H1 (cell line): ENCODE data around the gene EPHB1. TPM values are rescaled to one million over a fixed set of nuclear protein-coding genes. Genes with fewer than 3 reads are reported as not detected.

Experiments used
- CTCF ChIA-PET: fragments of 300-600 bp; sonication (Branson Sonifier 250); formaldehyde crosslinking; loops from one replicate; lab custom pipeline; 2021; ENCODE audit not compliant: partially characterized antibody; lab: Charles Lee
- POLR2A ChIA-PET: fragments of 300-600 bp; sonication (Branson Sonifier 250); formaldehyde crosslinking; loops from one replicate; lab custom pipeline; 2021; ENCODE audit warnings: inconsistent platforms; ENCODE audit not compliant: partially characterized antibody; lab: Charles Lee
- DNase-seq, 2 experiments: peaks; one replicate each; pipeline versions ENCODE4 v3.0.0 to v3.0.0-alpha.2; 2010 to 2022; ENCODE audit warnings: low spot score in 2 of 2, low read depth in 1 of 2, mixed read lengths in 1 of 2
- FAIRE-seq: peaks from 2 replicates; lab custom pipeline; 2011; peaks lifted over from hg19 to GRCh38; lab: Jason Lieb, UNC
- H2AFZ ChIP-seq: 2 replicates; pipeline ENCODE4 v1.8.1; 2012; ENCODE audit warnings: low read length, inconsistent platforms
- H2AK5ac ChIP-seq: 2 replicates; pipeline ENCODE4 v1.6.1; 2013; ENCODE audit warnings: low read depth, low read length
- H2BK120ac ChIP-seq: replicated peaks from 2 replicates; pipeline ENCODE3; 2013; ENCODE audit warnings: low read depth, low read length, inconsistent platforms
- H2BK12ac ChIP-seq: 2 replicates; pipeline ENCODE4 v1.6.1; 2013; ENCODE audit warnings: low read depth, low read length
- H2BK15ac ChIP-seq: 2 replicates; pipeline ENCODE4 v1.6.1; 2013; ENCODE audit warnings: low read length
- H2BK20ac ChIP-seq: 2 replicates; pipeline ENCODE4 v1.6.1; 2013; ENCODE audit warnings: low read length
- H2BK5ac ChIP-seq: 2 replicates; pipeline ENCODE4 v1.6.1; 2013; ENCODE audit warnings: low read depth, low read length
- H3K14ac ChIP-seq: 2 replicates; pipeline ENCODE4 v1.6.1; 2013; ENCODE audit warnings: inconsistent platforms; ENCODE audit not compliant: insufficient read length
- H3K18ac ChIP-seq: 2 replicates; pipeline ENCODE4 v1.6.1; 2013; ENCODE audit warnings: low read length; ENCODE audit errors: extremely low read depth
- H3K23ac ChIP-seq: 2 replicates; pipeline ENCODE4 v1.6.1; 2013; ENCODE audit warnings: inconsistent platforms; ENCODE audit not compliant: insufficient read length
- H3K23me2 ChIP-seq: 2 replicates; pipeline ENCODE4 v1.6.1; 2013; ENCODE audit warnings: low read depth, low read length
- H3K27ac ChIP-seq: 2 replicates; pipeline ENCODE4 v1.6.1; 2011; ENCODE audit warnings: low read depth, low read length, inconsistent platforms
- H3K27me3 ChIP-seq, 4 experiments: replicated peaks in 1 of 4; 1 replicate in 1 of 4; 2 replicates in 3 of 4; pipeline versions ENCODE4 v1.6.1 to v1.8.1; 2011 to 2013; ENCODE audit warnings: low read length in 3 of 4, mild to moderate bottlenecking in 3 of 4, inconsistent platforms in 2 of 4, mixed read lengths in 2 of 4, moderate library complexity in 1 of 4; ENCODE audit not compliant: control insufficient read depth in 3 of 4, insufficient read depth in 3 of 4; ENCODE audit errors: extremely low read depth in 1 of 4
- H3K36me3 ChIP-seq, 4 experiments: 2 replicates each; pipeline versions ENCODE4 v1.6.1 to v1.8.1; 2011 to 2013; ENCODE audit warnings: mild to moderate bottlenecking in 4 of 4, low read length in 3 of 4, moderate library complexity in 2 of 4, control low read depth in 1 of 4, inconsistent platforms in 1 of 4; ENCODE audit not compliant: insufficient read depth in 4 of 4, control insufficient read depth in 2 of 4
- H3K4ac ChIP-seq: replicated peaks from 2 replicates; pipeline ENCODE3; 2013; ENCODE audit warnings: low read length, low read depth, mixed read lengths, inconsistent platforms; ENCODE audit not compliant: insufficient read length
- H3K4me1 ChIP-seq, 4 experiments: replicated peaks in 1 of 4; 1 replicate in 1 of 4; 2 replicates in 3 of 4; pipeline versions ENCODE4 v1.6.1 to v1.8.1; 2011 to 2013; ENCODE audit warnings: low read length in 3 of 4, inconsistent platforms in 2 of 4, mixed read lengths in 1 of 4; ENCODE audit not compliant: insufficient read depth in 4 of 4, control insufficient read depth in 3 of 4
- H3K4me2 ChIP-seq, 2 experiments: 2 replicates each; pipeline versions ENCODE4 v1.6.1 to v1.8.1; 2011 to 2013; ENCODE audit warnings: low read depth in 2 of 2, low read length in 2 of 2, control low read depth in 1 of 2, inconsistent platforms in 1 of 2, mild to moderate bottlenecking in 1 of 2; ENCODE audit not compliant: insufficient read depth in 1 of 2
- H3K4me3 ChIP-seq, 4 experiments: fragments of 200-600, 300-600 bp in 1 of 4; sonication (generic), shearing (Covaris generic), sonication (Bioruptor Twin) in 1 of 4; 2 replicates each; pipeline versions ENCODE4 v1.5.1 to v1.8.1; 2011 to 2016; ENCODE audit warnings: low read length in 4 of 4, low read depth in 3 of 4, control low read depth in 2 of 4, inconsistent platforms in 2 of 4, mild to moderate bottlenecking in 2 of 4, mixed read lengths in 1 of 4, moderate library complexity in 1 of 4; ENCODE audit not compliant: insufficient read depth in 2 of 4; ENCODE audit errors: extremely low read depth in 1 of 4
- H3K56ac ChIP-seq: replicated peaks from 2 replicates; pipeline ENCODE3; 2013; ENCODE audit warnings: low read depth, mild to moderate bottlenecking, mixed read lengths, low read length, inconsistent platforms; ENCODE audit not compliant: insufficient read length
- H3K79me1 ChIP-seq: 2 replicates; pipeline ENCODE4 v1.6.1; 2013; ENCODE audit warnings: low read depth, low read length, control low read depth
- H3K79me2 ChIP-seq, 2 experiments: 2 replicates each; pipeline versions ENCODE4 v1.6.1 to v1.8.1; 2012 to 2013; ENCODE audit warnings: low read length in 2 of 2, mild to moderate bottlenecking in 2 of 2, inconsistent platforms in 1 of 2; ENCODE audit not compliant: insufficient read depth in 2 of 2, control insufficient read depth in 1 of 2
- H3K9ac ChIP-seq, 4 experiments: replicated peaks in 1 of 4; 1 replicate in 1 of 4; 2 replicates in 3 of 4; pipeline versions ENCODE4 v1.6.1 to v1.8.1; 2011 to 2013; ENCODE audit warnings: low read depth in 3 of 4, low read length in 3 of 4, control low read depth in 2 of 4, mild to moderate bottlenecking in 2 of 4, moderate library complexity in 2 of 4, inconsistent platforms in 1 of 4; ENCODE audit errors: extremely low read depth in 1 of 4
- H3K9me3 ChIP-seq, 2 experiments: 2 replicates each; pipeline versions ENCODE4 v1.6.1 to v1.8.1; 2012 to 2013; ENCODE audit warnings: mild to moderate bottlenecking in 2 of 2, moderate library complexity in 2 of 2, control low read depth in 1 of 2, inconsistent platforms in 1 of 2, low read depth in 1 of 2, low read length in 1 of 2, mixed read lengths in 1 of 2; ENCODE audit not compliant: insufficient read depth in 2 of 2
- H4K20me1 ChIP-seq, 2 experiments: replicated peaks in 1 of 2; 2 replicates each; pipeline versions ENCODE3 to v1.8.1; 2011 to 2013; ENCODE audit warnings: inconsistent platforms in 2 of 2, low read length in 2 of 2, mild to moderate bottlenecking in 1 of 2; ENCODE audit not compliant: insufficient read depth in 2 of 2, control insufficient read depth in 1 of 2
- H4K5ac ChIP-seq: 2 replicates; pipeline ENCODE4 v1.6.1; 2013; ENCODE audit warnings: low read length, low read depth, mixed read lengths, inconsistent platforms; ENCODE audit not compliant: insufficient read length
- H4K8ac ChIP-seq: 2 replicates; pipeline ENCODE4 v1.8.0; 2013; ENCODE audit warnings: mild to moderate bottlenecking, moderate library complexity, low read length, inconsistent platforms; ENCODE audit not compliant: insufficient read depth; ENCODE audit errors: extremely low read depth
- H4K91ac ChIP-seq: replicated peaks from 2 replicates; pipeline ENCODE3; 2013; ENCODE audit warnings: low read length, mixed read lengths, inconsistent platforms; ENCODE audit not compliant: insufficient read length
- CEBPB ChIP-seq: IDR thresholded peaks from 2 replicates; pipeline ENCODE4 v1.6.1; 2012; ENCODE audit warnings: low read depth, low read length
- JUND ChIP-seq: IDR thresholded peaks from 2 replicates; pipeline ENCODE4 v1.6.1; 2011; ENCODE audit warnings: mild to moderate bottlenecking, improper control_type of control experiment, low read length
- PHF8 ChIP-seq: fragments of 200-600 bp; sonication (generic); conservative IDR thresholded peaks from 2 replicates; pipeline ENCODE4 v1.7.1; 2012; ENCODE audit warnings: low read depth, mild to moderate bottlenecking, inconsistent platforms, low read length, moderate library complexity
- RNF2 ChIP-seq: fragments of 200-900, 300-1000 bp; sonication (generic); IDR thresholded peaks from 2 replicates; pipeline ENCODE4 v1.7.1; 2016; ENCODE audit warnings: borderline replicate concordance, low read depth, mild to moderate bottlenecking, antibody characterized with exemption, low read length; ENCODE audit not compliant: poor library complexity, severe bottlenecking; ENCODE audit errors: missing control alignments
- SIRT6 ChIP-seq: IDR thresholded peaks from one replicate; pipeline ENCODE4 v1.7.1; 2012; ENCODE audit warnings: low read length, inconsistent platforms
- SIX5 ChIP-seq: IDR thresholded peaks from 2 replicates; pipeline ENCODE4 v1.6.1; 2011; ENCODE audit warnings: mild to moderate bottlenecking, low read depth, low read length
- SRF ChIP-seq: IDR thresholded peaks from 2 replicates; pipeline ENCODE4 v1.6.1; 2011; ENCODE audit warnings: mild to moderate bottlenecking, low read depth, low read length, moderate library complexity
- TEAD4 ChIP-seq: IDR thresholded peaks from 2 replicates; pipeline ENCODE4 v1.6.1; 2012; ENCODE audit warnings: low read depth, low read length, inconsistent platforms, mixed read lengths
- WGBS, 2 experiments: shearing (Covaris generic) in 1 of 2; methylation state at CpG; one replicate each; pipeline versions ENCODE4 v1.1.6 to v1.1.7; 2013 to 2015; ENCODE audit warnings: low lambda C conversion rate in 2 of 2, mixed read lengths in 2 of 2, inconsistent platforms in 1 of 2, low coverage in 1 of 2, missing lambda C conversion rate in 1 of 2; ENCODE audit not compliant: insufficient replicate concordance in 2 of 2, insufficient coverage in 1 of 2, insufficient read length in 1 of 2; ENCODE audit errors: extremely low coverage in 1 of 2, missing lambda C conversion rate in 1 of 2; 5-methylcytosine and 5-hydroxymethylcytosine counted together
- polyA plus RNA-seq, 7 experiments: library from polyadenylated mRNA; depleted of rRNA in 3 of 7; stranded (reverse) in 5 of 7; unstranded in 2 of 7; fragments of >200 nt in 5 of 7; fragments of 200-250 nt in 2 of 7; gene quantifications; 1 replicate in 5 of 7; 2 replicates in 1 of 7; 4 replicates in 1 of 7; pipeline versions ENCODE4 v1.2.1 to v1.2.3, GENCODE V29; 2011 to 2013; ENCODE audit warnings: missing spikeins in 2 of 7, mixed read lengths in 2 of 7
- total RNA-seq: library from RNA; stranded (reverse); fragmentation: NEBNext Ultra II Directional; extraction: Animal tissue kit (Norgen Biotek cat#: 25700); gene quantifications from 2 replicates; pipeline ENCODE4 v1.2.1, GENCODE V29; 2021

EPHB1 gene
- total and polyA plus RNA-seq, 2 of the 8 experiments (the other 6 are each of a cell fraction or from before 2014, with no cell fraction given): 3.5 to 5.9 TPM

DNA sequence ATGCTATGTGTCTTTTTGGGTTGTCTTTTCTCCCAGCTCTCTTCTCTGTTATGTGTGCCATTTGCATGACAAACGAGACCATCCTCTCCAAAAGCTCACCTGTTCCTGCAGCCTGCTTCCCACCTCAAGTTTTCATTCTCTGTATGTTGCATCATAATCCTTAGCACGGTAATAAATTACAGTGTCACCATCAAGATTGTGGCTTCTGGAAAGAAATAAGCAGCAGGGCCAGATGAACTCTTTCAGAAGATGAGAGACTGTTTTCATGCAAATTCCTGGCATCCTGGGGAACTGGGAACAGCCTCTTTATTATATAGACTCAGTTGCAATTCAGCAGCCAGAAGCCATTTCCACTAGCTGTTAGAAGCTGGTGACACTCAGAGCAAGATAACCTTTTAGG is 436.7 kb downstream of the EPHB1 start:
- H3K4me3 ChIP-seq: peak overlapping the region in 1 of 4 experiments; percentile 26; a peak in 1 of 8 replicates
- no peak overlapping the region for H2BK15ac ChIP-seq
- FAIRE-seq (peak; percentile 89), DNase-seq (no peak)
- H3K36me3 ChIP-seq: peaks cover 0 to 5% (median 2%) of the 10 kb centered on the region in 4 experiments; a peak in 2 of 8 replicates
- no peak overlapping the region for H3K4ac ChIP-seq
- 7% methylated on average over 2 of the region's 2 CpGs; no CpG with 5 or more reads in 1 of the 2 experiments for WGBS, 2 experiments
- H4K91ac ChIP-seq: no peak overlapping the region
- H4K8ac ChIP-seq: no peak overlapping the region
- H4K20me1 ChIP-seq: no peaks in the 10 kb centered on the region
- H3K9ac ChIP-seq: no peak overlapping the region
- H4K5ac ChIP-seq: peak overlapping the region; percentile 86
- no peak overlapping the region for H3K56ac ChIP-seq
- CTCF ChIA-PET: interaction anchor here (0.8 to 5.1 kb wide), 6 partner anchors 9 to 630 kb away, joined by 3 to 41 read pairs (median 4); partner anchors contain the start of gene EPHB1
- no peak overlapping the region for H3K23ac ChIP-seq
- no peaks in the 10 kb centered on the region for H3K79me1 ChIP-seq
- POLR2A ChIA-PET: interaction anchor here (0.8 to 1.5 kb wide), 6 partner anchors 9 to 126 kb away, joined by 3 to 12 read pairs (median 4); no protein-coding TSS in a partner anchor
- H3K23me2 ChIP-seq: no peaks in the 10 kb centered on the region
- H2BK5ac ChIP-seq: peak overlapping the region; percentile 93; the same call in 1 of the 2 replicates
- peaks cover 11 to 19% of the 10 kb centered on the region in 2 experiments for H3K9me3 ChIP-seq
- no peak overlapping the region; the same call in 1 of the 2 replicates for H2BK12ac ChIP-seq
- no peak overlapping the region for H2BK20ac ChIP-seq
- H3K18ac ChIP-seq: peak overlapping the region; percentile 96; the same call in 1 of the 2 replicates
- H2BK120ac ChIP-seq: peak overlapping the region; percentile 80
- no peak overlapping the region for H2AK5ac ChIP-seq
- H2AFZ ChIP-seq: no peak overlapping the region
- H3K27me3 ChIP-seq: no peaks in the 10 kb centered on the region
- H3K79me2 ChIP-seq: no peaks in the 10 kb centered on the region
- peak overlapping the region; percentile 74; the same call in 1 of the 2 replicates for H3K27ac ChIP-seq
- peak overlapping the region; percentile 22 to 41; a peak in 3 of 4 replicates for H3K4me2 ChIP-seq
- peaks cover 2 to 9% (median 5%) of the 10 kb centered on the region in 4 experiments; a peak in 6 of 7 replicates for H3K4me1 ChIP-seq
- no peak overlapping the region for H3K14ac ChIP-seq
- peak; percentile 96 for TF ChIP-seq CEBPB
- TF ChIP-seq SIRT6: no peak
- TF ChIP-seq JUND: peak; percentile 63
- no peak for TF ChIP-seq PHF8
- no peak for TF ChIP-seq RNF2
- TF ChIP-seq SIX5: no peak
- TF ChIP-seq TEAD4: 0 out of 2 replicates have a peak, but pooled peaks have one; percentile 1
- TF ChIP-seq SRF: no peak
